Measurements from ENCODE around the gene LSM3.
"Not testable (repeated sequence)": the region's sequence is repeated elsewhere in the genome, so short reads cannot be mapped to it uniquely, and the experiment has no call there.

The LSM3 gene

GRCh38 chr3:14222900-14223594 lies 44.4 kb downstream of the LSM3 start:
- no peak for DNase-seq (ENCODE audit: low spot score)

- no peak for DNase-seq (ENCODE audit: low spot score)
Observed at GRCh38 chr3:14223595-14223994, 45.0 kb downstream of the LSM3 start.

- DNase-seq (ENCODE audit: low spot score): no peak
Observed at GRCh38 chr3:14224895-14225294, 46.3 kb downstream of the LSM3 start.

GRCh38 chr3:14225421-14225820 lies 46.8 kb downstream of the LSM3 start:
- no peak for DNase-seq (ENCODE audit: low spot score)

GRCh38 chr3:14226351-14226750 lies 47.7 kb downstream of the LSM3 start:
- not testable (repeated sequence) for DNase-seq (ENCODE audit: low spot score)

GRCh38 chr3:14227856-14228255 lies 49.2 kb downstream of the LSM3 start:
- DNase-seq (ENCODE audit: low spot score): no peak

GRCh38 chr3:14228681-14229470 lies 50.3 kb downstream of the LSM3 start:
- no peak for DNase-seq (ENCODE audit: low spot score)

- not testable (repeated sequence) for DNase-seq (ENCODE audit: low spot score)
Observed at GRCh38 chr3:14229695-14230094, 51.1 kb downstream of the LSM3 start.

GRCh38 chr3:14230729-14231128 lies 52.1 kb downstream of the LSM3 start:
- no peak for DNase-seq (ENCODE audit: low spot score)

- no peak for DNase-seq (ENCODE audit: low spot score)
Observed at GRCh38 chr3:14231145-14231990, 52.8 kb downstream of the LSM3 start.

GRCh38 chr3:14231998-14232501 lies 53.4 kb downstream of the LSM3 start:
- peak; percentile 50 for DNase-seq (ENCODE audit: low spot score)

GRCh38 chr3:14234251-14235002 lies 55.8 kb downstream of the LSM3 start:
- DNase-seq (ENCODE audit: low spot score): no peak

GRCh38 chr3:14235003-14235911 lies 56.6 kb downstream of the LSM3 start:
- no peak for DNase-seq (ENCODE audit: low spot score)

- no peak for DNase-seq (ENCODE audit: low spot score)
Observed at GRCh38 chr3:14235912-14236295, 57.3 kb downstream of the LSM3 start.

GRCh38 chr3:14236902-14237301 lies 58.3 kb downstream of the LSM3 start:
- DNase-seq (ENCODE audit: low spot score): no peak

GRCh38 chr3:14237457-14237856 lies 58.8 kb downstream of the LSM3 start:
- DNase-seq (ENCODE audit: low spot score): no peak

GRCh38 chr3:14238356-14238755 lies 59.7 kb downstream of the LSM3 start:
- DNase-seq (ENCODE audit: low spot score): no peak

GRCh38 chr3:14238930-14239329 lies 60.3 kb downstream of the LSM3 start:
- DNase-seq (ENCODE audit: low spot score): no peak

- no peak for DNase-seq (ENCODE audit: low spot score)
Observed at GRCh38 chr3:14239940-14240339, 61.3 kb downstream of the LSM3 start.

- DNase-seq (ENCODE audit: low spot score): no peak
Observed at GRCh38 chr3:14240366-14240765, 61.7 kb downstream of the LSM3 start.

- DNase-seq (ENCODE audit: low spot score): no peak
Observed at GRCh38 chr3:14241716-14242115, 63.1 kb downstream of the LSM3 start.

All from hepatic stellate cell (primary cell).